ENCODE results near the gene PLTP. TPM values are rescaled to one million over a fixed set of nuclear protein-coding genes. Genes with fewer than 3 reads are reported as not detected.
A peak's percentile ranks its signal among the peaks of the same experiment; 100 is the strongest.

The PLTP gene
- total RNA-seq, 1 experiment from 2014 or later: 61.5 TPM

- Histone ChIP-seq H3K27ac (ENCODE audit: low read length) (peak overlapping the region; percentile 85; the same call in 1 of the 2 replicates), H3K4me2 (ENCODE audit: low read length) (no peak overlapping the region), H3K4me3 (ENCODE audit: low read length) (no peak overlapping the region), H3K79me2 (ENCODE audit: low read length) (no peaks in the 10 kb centered on the region), H3F3A (ENCODE audit: low read length, unreplicated experiment) (peaks cover 2% of the 10 kb centered on the region), H3K4me1 (ENCODE audit: insufficient read depth, low read length) (peaks cover 18% of the 10 kb centered on the region), H3K9me3 (ENCODE audit: low read length) (no peaks in the 10 kb centered on the region), H3K36me3 (ENCODE audit: low read depth, low read length) (no peaks in the 10 kb centered on the region), H3K9me2 (replicated peaks; ENCODE audit: low read length) (no peaks in the 10 kb centered on the region), H2AFZ (ENCODE audit: low read length) (no peak overlapping the region), H3K9ac (ENCODE audit: low read length) (no peak overlapping the region), H4K20me1 (ENCODE audit: low read length) (no peaks in the 10 kb centered on the region), H3K27me3 (ENCODE audit: low read length) (no peaks in the 10 kb centered on the region)
- ChIA-PET CTCF (no interaction called here), POLR2A (ENCODE audit: unreplicated experiment) (no interaction called here)
- intact Hi-C loops (cut with micrococcal nuclease): no loop called here
- BruUV-seq (replicated peaks): no TSS peak
- no peak for ATAC-seq
- no peak for TF ChIP-seq EZH2 (IDR thresholded peaks at IDR 0.05; ENCODE audit: low read length, unreplicated experiment)
- TF ChIP-seq EZH2phosphoT487 (IDR thresholded peaks at IDR 0.05; ENCODE audit: borderline replicate concordance, low read length): no peak
- no peak for TF ChIP-seq CTCF (conservative IDR thresholded peaks at IDR 0.05; ENCODE audit: low read depth, low read length)
- no peak for DNase-seq
Observed at GRCh38 chr20:45866454-45866853, 45.5 kb downstream of the PLTP start.

- DNase-seq (no peak), ATAC-seq (no peak)
- no peak overlapping the region for H3K9ac ChIP-seq (ENCODE audit: low read length)
- H3F3A ChIP-seq (ENCODE audit: low read length, unreplicated experiment): peaks cover 2% of the 10 kb centered on the region
- no peaks in the 10 kb centered on the region for H4K20me1 ChIP-seq (ENCODE audit: low read length)
- H2AFZ ChIP-seq (ENCODE audit: low read length): no peak overlapping the region
- BruUV-seq (replicated peaks): no TSS peak
- H3K27ac ChIP-seq (ENCODE audit: low read length): no peak overlapping the region
- 0 out of 2 replicates have a peak, but pooled peaks cover 2% of the 10 kb centered on the region for H3K79me2 ChIP-seq (ENCODE audit: low read length)
- H3K4me3 ChIP-seq (ENCODE audit: low read length): no peak overlapping the region
- TF ChIP-seq CTCF (conservative IDR thresholded peaks at IDR 0.05; ENCODE audit: low read depth, low read length): no peak
- no peak for TF ChIP-seq EZH2 (IDR thresholded peaks at IDR 0.05; ENCODE audit: low read length, unreplicated experiment)
- no peak for TF ChIP-seq EZH2phosphoT487 (IDR thresholded peaks at IDR 0.05; ENCODE audit: borderline replicate concordance, low read length)
- H3K9me3 ChIP-seq (ENCODE audit: low read length): no peaks in the 10 kb centered on the region
- intact Hi-C loops (cut with micrococcal nuclease): no loop called here
- H3K9me2 ChIP-seq (replicated peaks; ENCODE audit: low read length): no peaks in the 10 kb centered on the region
- H3K4me2 ChIP-seq (ENCODE audit: low read length): no peak overlapping the region
- no peaks in the 10 kb centered on the region for H3K36me3 ChIP-seq (ENCODE audit: low read depth, low read length)
- ChIA-PET POLR2A (ENCODE audit: unreplicated experiment) (no interaction called here), CTCF (interaction anchor here (0.6 kb wide), 1 partner anchor 42 kb away, joined by 3 read pairs; no protein-coding TSS in a partner anchor)
- peaks cover 29% of the 10 kb centered on the region for H3K4me1 ChIP-seq (ENCODE audit: insufficient read depth, low read length)
- H3K27me3 ChIP-seq (ENCODE audit: low read length): no peaks in the 10 kb centered on the region
Observed at GRCh38 chr20:45863543-45864470, 48.1 kb downstream of the PLTP start.

Data from PC-3 (cell line).